ENCODE results near the gene ZNF608. TPM values are rescaled to one million over a fixed set of nuclear protein-coding genes. Genes with fewer than 3 reads are reported as not detected.

The ZNF608 gene
- total RNA-seq, 1 experiment from 2014 or later = 1.9 TPM

- Histone ChIP-seq H3K9me3 (ENCODE audit: low read depth, low read length, poor library complexity, severe bottlenecking) (no peaks in the 10 kb centered on the region), H3K4me1 (ENCODE audit: insufficient read depth, low read length, poor library complexity, severe bottlenecking) (no peaks in the 10 kb centered on the region), H3K27me3 (replicated peaks; ENCODE audit: insufficient read depth, low read depth, low read length, poor library complexity) (no peaks in the 10 kb centered on the region), H3K27ac (ENCODE audit: low read depth, low read length, poor library complexity, severe bottlenecking) (no peak overlapping the region), H3K4me3 (ENCODE audit: low read depth, low read length, poor library complexity, severe bottlenecking) (no peak overlapping the region), H3K36me3 (ENCODE audit: insufficient read depth, low read length, poor library complexity, severe bottlenecking) (no peaks in the 10 kb centered on the region)
- intact Hi-C loops (cut with micrococcal nuclease; ENCODE audit: unreplicated experiment) = no loop called here
- no peak for TF ChIP-seq CTCF (conservative IDR thresholded peaks at IDR 0.05; ENCODE audit: low read depth, low read length)
- TF ChIP-seq EZH2 (IDR thresholded peaks at IDR 0.05; ENCODE audit: borderline replicate concordance, low read depth, low read length, poor library complexity, severe bottlenecking) = no peak
- BruUV-seq (replicated peaks) = no TSS peak
- ChIA-PET POLR2A (ENCODE audit: low non-redundant PET) (no interaction called here), CTCF (no interaction called here)
- DNase-seq (ENCODE audit: low spot score) = no peak
These were observed 25.3 kb upstream of the ZNF608 start for GRCh38 chr5:124771761-124772160.

- TF ChIP-seq EZH2 (IDR thresholded peaks at IDR 0.05; ENCODE audit: borderline replicate concordance, low read depth, low read length, poor library complexity, severe bottlenecking) (no peak), CTCF (conservative IDR thresholded peaks at IDR 0.05; ENCODE audit: low read depth, low read length) (no peak)
- Histone ChIP-seq H3K4me3 (ENCODE audit: low read depth, low read length, poor library complexity, severe bottlenecking) (no peak overlapping the region), H3K4me1 (ENCODE audit: insufficient read depth, low read length, poor library complexity, severe bottlenecking) (no peaks in the 10 kb centered on the region), H3K27me3 (replicated peaks; ENCODE audit: insufficient read depth, low read depth, low read length, poor library complexity) (no peaks in the 10 kb centered on the region), H3K27ac (ENCODE audit: low read depth, low read length, poor library complexity, severe bottlenecking) (no peak overlapping the region), H3K9me3 (ENCODE audit: low read depth, low read length, poor library complexity, severe bottlenecking) (no peaks in the 10 kb centered on the region), H3K36me3 (ENCODE audit: insufficient read depth, low read length, poor library complexity, severe bottlenecking) (no peaks in the 10 kb centered on the region)
- CTCF ChIA-PET = no interaction called here
- intact Hi-C loops (cut with micrococcal nuclease; ENCODE audit: unreplicated experiment) = no loop called here
- POLR2A ChIA-PET (ENCODE audit: low non-redundant PET) = no interaction called here
- BruUV-seq (replicated peaks) = no TSS peak
- no peak for DNase-seq (ENCODE audit: low spot score)
These were observed 18.7 kb upstream of the ZNF608 start for GRCh38 chr5:124764992-124765611.

- DNase-seq (ENCODE audit: low spot score) = no peak
- BruUV-seq (replicated peaks) = no TSS peak
- Histone ChIP-seq H3K27ac (ENCODE audit: low read depth, low read length, poor library complexity, severe bottlenecking) (no peak overlapping the region), H3K9me3 (ENCODE audit: low read depth, low read length, poor library complexity, severe bottlenecking) (no peaks in the 10 kb centered on the region), H3K36me3 (ENCODE audit: insufficient read depth, low read length, poor library complexity, severe bottlenecking) (no peaks in the 10 kb centered on the region), H3K4me1 (ENCODE audit: insufficient read depth, low read length, poor library complexity, severe bottlenecking) (no peaks in the 10 kb centered on the region), H3K27me3 (replicated peaks; ENCODE audit: insufficient read depth, low read depth, low read length, poor library complexity) (no peaks in the 10 kb centered on the region), H3K4me3 (ENCODE audit: low read depth, low read length, poor library complexity, severe bottlenecking) (no peak overlapping the region)
- ChIA-PET POLR2A (ENCODE audit: low non-redundant PET) (no interaction called here), CTCF (no interaction called here)
- no peak for TF ChIP-seq CTCF (conservative IDR thresholded peaks at IDR 0.05; ENCODE audit: low read depth, low read length)
- TF ChIP-seq EZH2 (IDR thresholded peaks at IDR 0.05; ENCODE audit: borderline replicate concordance, low read depth, low read length, poor library complexity, severe bottlenecking) = no peak
- intact Hi-C loops (cut with micrococcal nuclease; ENCODE audit: unreplicated experiment) = no loop called here
These were observed 18.1 kb upstream of the ZNF608 start for GRCh38 chr5:124764585-124764984.

Measured in A673 (cell line).